Thyroid gland (tissue), 4 donors: ENCODE results near the gene NDUFA12. TPM values are rescaled to one million over a fixed set of nuclear protein-coding genes. Genes with fewer than 3 reads are reported as not detected.
A peak's percentile ranks its signal among the peaks of the same experiment; 100 is the strongest.

Experiments used
- DNase-seq, 2 donors: peaks; one replicate each; pipeline ENCODE4 v3.0.0-alpha.2; 2019
- H3K27ac ChIP-seq, 3 donors: fragments of 200-600 bp; sonication (generic); 1 replicate in 2 of 3; 2 replicates in 1 of 3; pipeline ENCODE4 v1.5.1; 2016 to 2019; ENCODE audit warnings: mild to moderate bottlenecking in 1 of 3, moderate library complexity in 1 of 3
- H3K27me3 ChIP-seq: fragments of 200-600 bp; sonication (generic); one replicate; pipeline ENCODE4 v1.5.1; 2019
- H3K36me3 ChIP-seq, 2 donors: fragments of 200-600 bp; sonication (generic); one replicate each; pipeline ENCODE4 v1.5.1; 2016 to 2019
- H3K4me1 ChIP-seq, 2 donors: fragments of 200-600 bp; sonication (generic); one replicate each; pipeline ENCODE4 v1.5.1; 2017 to 2019
- H3K4me3 ChIP-seq, 3 donors: fragments of 200-600 bp; sonication (generic); replicated peaks in 1 of 3; 1 replicate in 2 of 3; 2 replicates in 1 of 3; pipeline ENCODE4 v1.5.1; 2016; ENCODE audit warnings: mild to moderate bottlenecking in 1 of 3
- H3K9me3 ChIP-seq: fragments of 200-600 bp; sonication (generic); one replicate; pipeline ENCODE4 v1.5.1; 2017
- CTCF ChIP-seq, 6 experiments: fragments of 200-600 bp in 3 of 6; fragments of 450-650 bp in 3 of 6; sonication (generic) in 3 of 6; IDR thresholded peaks; one replicate each; pipeline ENCODE4 v1.5.1; 2016 to 2019; ENCODE audit warnings: antibody characterized with exemption in 6 of 6, mild to moderate bottlenecking in 2 of 6, inconsistent platforms in 1 of 6, moderate library complexity in 1 of 6
- POLR2A ChIP-seq, 2 donors: fragments of 450-650 bp; IDR thresholded peaks; one replicate each; pipeline ENCODE4 v1.6.1; 2017; ENCODE audit warnings: antibody characterized with exemption in 2 of 2, mild to moderate bottlenecking in 2 of 2, moderate library complexity in 1 of 2
- WGBS, 2 donors: methylation state at CpG; one replicate each; pipeline ENCODE4 v1.1.5; 2017; 5-methylcytosine and 5-hydroxymethylcytosine counted together
- intact Hi-C: fragments of 100-400 bp; cut with DNase I; formaldehyde crosslinking; loops from one replicate; pipeline ENCODE4 v1.15.1; 2023
- total RNA-seq, 4 donors: library from RNA; depleted of rRNA; stranded (reverse); fragments of >200 nt; gene quantifications; one replicate each; pipeline ENCODE4 v1.2.3, GENCODE V29; 2016

Gene NDUFA12
- 100 to 1,000 TPM in 3 of 4 donors, 10 to 100 TPM in 1; 88.4 to 178 (median 136) TPM for total RNA-seq

- H3K27me3 ChIP-seq: no peaks in the 10 kb centered on the region
- 0 to 1% methylated on average over 8 to 32 of the region's 34 CpGs for WGBS, 2 donors
- intact Hi-C loops: no loop called here
- peaks cover 0 to 8% of the 10 kb centered on the region in 2 donors for H3K36me3 ChIP-seq
- H3K27ac ChIP-seq: peak within 1 kb of the TSS; percentile 48 to 79 (median 75)
- H3K4me1 ChIP-seq: peaks cover 6 to 21% of the 10 kb centered on the region in 2 donors
- DNase-seq: peak; percentile 96
- no peaks in the 10 kb centered on the region for H3K9me3 ChIP-seq
- peak within 1 kb of the TSS; percentile 60 to 66 (median 66) for H3K4me3 ChIP-seq
- TF ChIP-seq POLR2A (IDR thresholded peaks at IDR 0.05) (peak in 1 of 2 donors; percentile 86), CTCF (IDR thresholded peaks at IDR 0.05) (no peak)
Observed at GRCh38 chr12:95003213-95003920, at the start of gene NDUFA12. Gene NDUFA12 (minus strand): TSS chr12:95003697. CDS start chr12:95003680, 17 bp downstream.

GRCh38 chr12:95051241-95051640 is 47.7 kb upstream of the NDUFA12 start:
- intact Hi-C loops: no loop called here
- no peak for DNase-seq
- H3K27me3 ChIP-seq: no peaks in the 10 kb centered on the region
- WGBS, 2 donors: 92 to 93% methylated on average over 4 of the region's 4 CpGs
- TF ChIP-seq CTCF (IDR thresholded peaks at IDR 0.05) (no peak), POLR2A (IDR thresholded peaks at IDR 0.05) (no peak)
- H3K4me1 ChIP-seq: peaks cover 18 to 22% of the 10 kb centered on the region in 2 donors
- peaks cover 7 to 8% of the 10 kb centered on the region in 2 donors for H3K36me3 ChIP-seq
- H3K27ac ChIP-seq: no peak overlapping the region
- no peaks in the 10 kb centered on the region for H3K9me3 ChIP-seq
- H3K4me3 ChIP-seq: no peak overlapping the region

- TF ChIP-seq POLR2A (IDR thresholded peaks at IDR 0.05) (no peak), CTCF (IDR thresholded peaks at IDR 0.05) (no peak)
- Histone ChIP-seq H3K4me3 (no peak overlapping the region), H3K27me3 (no peaks in the 10 kb centered on the region), H3K4me1 (no peaks in the 10 kb centered on the region), H3K36me3 (peaks cover 0 to 7% of the 10 kb centered on the region in 2 donors), H3K27ac (no peak overlapping the region), H3K9me3 (no peaks in the 10 kb centered on the region)
- DNase-seq: no peak
- intact Hi-C loops: no loop called here
- WGBS, 2 donors: 91 to 93% methylated on average over 2 of the region's 2 CpGs
Observed at GRCh38 chr12:95037906-95038305, 34.4 kb upstream of the NDUFA12 start.

- WGBS, 2 donors: 100% methylated on average over 1 of the region's 1 CpG
- intact Hi-C loops: no loop called here
Observed at GRCh38 chr12:95034750-95035149, 31.3 kb upstream of the NDUFA12 start.

More at GRCh38 chr12:95034750-95035149, 31.3 kb upstream of the NDUFA12 start:
- DNase-seq: no peak
- Histone ChIP-seq H3K4me3 (no peak overlapping the region), H3K27ac (no peak overlapping the region), H3K36me3 (peaks cover 0 to 9% of the 10 kb centered on the region in 2 donors), H3K27me3 (no peaks in the 10 kb centered on the region), H3K9me3 (no peaks in the 10 kb centered on the region), H3K4me1 (no peaks in the 10 kb centered on the region)
- TF ChIP-seq POLR2A (IDR thresholded peaks at IDR 0.05) (no peak), CTCF (IDR thresholded peaks at IDR 0.05) (no peak)
